ENCODE data around the gene CHPF2. TPM values are rescaled to one million over a fixed set of nuclear protein-coding genes. Genes with fewer than 3 reads are reported as not detected.

Gene CHPF2
- total RNA-seq, 2 experiments from 2014 or later: 23.7 to 27.3 TPM

GRCh38 chr7:151279868-151280267, 47.6 kb downstream of the CHPF2 start:
- Mint-ChIP-seq H3K4me1 (ENCODE audit: low read depth) (peaks cover 20% of the 10 kb centered on the region), H3K27me3 (peaks cover 8% of the 10 kb centered on the region), H3K4me3 (no peak overlapping the region), H3K36me3 (ENCODE audit: low read depth) (no peaks in the 10 kb centered on the region), H3K27ac (no peak overlapping the region), H3K9me3 (peaks cover 4% of the 10 kb centered on the region)
- intact Hi-C loops (cut with micrococcal nuclease): no loop called here
- no peak for DNase-seq
- ChIA-PET POLR2A (no interaction called here), CTCF (interaction anchor here (1.0 kb wide), 1 partner anchor 25 kb away, joined by 3 read pairs; no protein-coding TSS in a partner anchor)
- no peak for ATAC-seq
- no peak for TF ChIP-seq CTCF (IDR thresholded peaks at IDR 0.05)

- TF ChIP-seq CTCF (IDR thresholded peaks at IDR 0.05): no peak
- Mint-ChIP-seq H3K27me3 (peaks cover 8% of the 10 kb centered on the region), H3K9me3 (peaks cover 4% of the 10 kb centered on the region), H3K4me3 (no peak overlapping the region), H3K27ac (no peak overlapping the region), H3K4me1 (ENCODE audit: low read depth) (peaks cover 15% of the 10 kb centered on the region), H3K36me3 (ENCODE audit: low read depth) (no peaks in the 10 kb centered on the region)
- intact Hi-C loops (cut with micrococcal nuclease): no loop called here
- CTCF ChIA-PET: no interaction called here
- ATAC-seq (no peak), DNase-seq (no peak)
- POLR2A ChIA-PET: no interaction called here
Observed at GRCh38 chr7:151280388-151281019, 48.2 kb downstream of the CHPF2 start.

GRCh38 chr7:151281686-151282085, 49.4 kb downstream of the CHPF2 start:
- intact Hi-C loops (cut with micrococcal nuclease): no loop called here
- ChIA-PET POLR2A (interaction anchor here (0.8 kb wide), 1 partner anchor 10 kb away, joined by 3 read pairs; no protein-coding TSS in a partner anchor), CTCF (interaction anchor here (0.8 to 2.4 kb wide), 3 partner anchors 34 to 70 kb away, joined by 4 to 6 read pairs (median 4); no protein-coding TSS in a partner anchor)
- Mint-ChIP-seq H3K27ac (no peak overlapping the region), H3K36me3 (ENCODE audit: low read depth) (no peaks in the 10 kb centered on the region), H3K4me3 (no peak overlapping the region), H3K27me3 (peaks cover 8% of the 10 kb centered on the region), H3K4me1 (ENCODE audit: low read depth) (peaks cover 12% of the 10 kb centered on the region), H3K9me3 (peaks cover 4% of the 10 kb centered on the region)
- DNase-seq: no peak
- no peak for ATAC-seq
- TF ChIP-seq CTCF (IDR thresholded peaks at IDR 0.05): no peak

GRCh38 chr7:151282111-151282510, 49.8 kb downstream of the CHPF2 start:
- TF ChIP-seq CTCF (IDR thresholded peaks at IDR 0.05): no peak
- peaks cover 4% of the 10 kb centered on the region for H3K9me3 Mint-ChIP-seq
- CTCF ChIA-PET: interaction anchor here (0.8 to 2.4 kb wide), 3 partner anchors 33 to 69 kb away, joined by 4 to 6 read pairs (median 4); no protein-coding TSS in a partner anchor
- H3K4me3 Mint-ChIP-seq: no peak overlapping the region
- peaks cover 11% of the 10 kb centered on the region for H3K4me1 Mint-ChIP-seq (ENCODE audit: low read depth)
- ATAC-seq (no peak), DNase-seq (no peak)
- intact Hi-C loops (cut with micrococcal nuclease): no loop called here
- peaks cover 8% of the 10 kb centered on the region for H3K27me3 Mint-ChIP-seq
- no peak overlapping the region for H3K27ac Mint-ChIP-seq
- POLR2A ChIA-PET: interaction anchor here (0.8 kb wide), 1 partner anchor 10 kb away, joined by 3 read pairs; no protein-coding TSS in a partner anchor
- no peaks in the 10 kb centered on the region for H3K36me3 Mint-ChIP-seq (ENCODE audit: low read depth)

DNA sequence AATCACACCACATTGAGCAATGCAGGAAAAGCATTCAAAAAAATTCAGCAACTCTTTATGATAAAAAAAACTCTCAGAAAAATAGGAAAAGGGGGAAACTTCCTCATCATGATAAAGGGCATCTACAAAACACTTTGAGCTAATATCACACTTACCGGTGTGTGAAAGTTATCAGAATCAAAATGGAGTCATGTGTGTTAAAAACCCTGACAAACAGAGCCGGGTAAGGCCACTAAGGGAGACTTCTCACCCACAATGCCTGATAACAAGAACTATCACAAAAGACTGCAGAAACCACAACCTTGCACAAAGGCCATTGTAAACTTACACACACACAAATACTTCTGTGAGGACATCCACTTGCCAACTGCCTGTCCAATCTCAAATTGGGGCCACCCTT, 51.0 kb downstream of the CHPF2 start:
- no peak for TF ChIP-seq CTCF (IDR thresholded peaks at IDR 0.05)
- H3K27me3 Mint-ChIP-seq: peaks cover 8% of the 10 kb centered on the region
- CTCF ChIA-PET: interaction anchor here (2.4 kb wide), 1 partner anchor 39 kb away, joined by 6 read pairs; no protein-coding TSS in a partner anchor
- H3K4me1 Mint-ChIP-seq (ENCODE audit: low read depth): peaks cover 6% of the 10 kb centered on the region
- H3K9me3 Mint-ChIP-seq: peaks cover 4% of the 10 kb centered on the region
- POLR2A ChIA-PET: no interaction called here
- intact Hi-C loops (cut with micrococcal nuclease): no loop called here
- ATAC-seq: no peak
- H3K36me3 Mint-ChIP-seq (ENCODE audit: low read depth): no peaks in the 10 kb centered on the region
- H3K27ac Mint-ChIP-seq: no peak overlapping the region
- DNase-seq: no peak
- no peak overlapping the region for H3K4me3 Mint-ChIP-seq
